HG02571 (cell line): ENCODE results near the gene RTRAF.

ENCODE experiments used
- ATAC-seq: cut with Tn5 transposase; IDR thresholded peaks from one replicate; pipeline ENCODE4 v1.9.1; 2021; ENCODE audit warnings: mild to moderate bottlenecking, moderate library complexity; ENCODE audit not compliant: unreplicated experiment

RTRAF gene

DNA sequence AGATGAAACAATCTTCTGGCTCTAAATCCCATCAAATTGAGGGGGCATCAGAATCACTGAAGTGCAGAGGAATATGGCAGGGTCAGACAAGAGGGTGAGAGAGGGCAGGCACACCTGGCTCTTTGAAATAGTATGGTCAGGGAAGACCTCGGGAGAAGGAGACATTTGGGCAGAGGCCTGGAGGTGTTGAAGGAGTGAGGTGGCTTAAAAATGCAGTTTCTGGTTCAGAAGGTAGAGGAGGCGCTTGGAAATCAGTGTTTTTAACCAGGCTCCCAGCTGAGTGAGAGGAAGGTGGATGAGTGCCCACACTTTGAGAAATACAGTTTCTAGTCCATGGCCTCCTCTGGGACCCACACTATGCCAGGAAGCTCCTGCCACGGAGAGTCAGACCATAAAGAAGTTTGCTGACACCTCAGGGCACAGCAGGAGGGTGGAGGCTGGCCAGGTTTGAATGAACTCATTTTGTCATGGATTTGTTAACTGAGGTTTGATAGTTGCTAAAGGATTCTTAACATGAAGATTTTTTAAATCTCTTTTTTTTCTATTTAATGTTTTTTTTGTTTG is 59.4 kb downstream of the RTRAF start:
- ATAC-seq: no peak

- ATAC-seq: no peak
Measured at GRCh38 chr14:52049271-52049670, 59.9 kb downstream of the RTRAF start.

- ATAC-seq: no peak
Measured at GRCh38 chr14:52049721-52050588, 60.6 kb downstream of the RTRAF start.

DNA sequence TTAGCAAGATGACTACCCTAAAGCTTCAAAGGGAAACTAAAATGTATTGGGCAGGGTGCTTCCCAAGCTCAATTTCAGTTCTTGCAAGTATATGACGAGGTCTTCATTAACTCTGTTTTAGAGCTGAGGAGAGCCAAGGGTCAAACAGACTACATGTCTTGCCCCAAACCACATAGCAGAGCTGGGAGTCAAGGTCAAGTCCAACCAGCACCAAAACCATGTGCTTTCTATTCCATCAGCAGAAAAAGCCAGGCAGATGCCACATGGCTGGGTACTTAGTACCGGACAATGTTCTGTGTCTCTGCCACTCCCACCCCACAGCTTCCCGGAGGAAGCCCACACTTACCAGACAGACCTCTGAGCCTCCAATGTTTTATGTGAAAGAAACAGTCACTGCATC is 61.9 kb downstream of the RTRAF start:
- ATAC-seq: no peak

DNA sequence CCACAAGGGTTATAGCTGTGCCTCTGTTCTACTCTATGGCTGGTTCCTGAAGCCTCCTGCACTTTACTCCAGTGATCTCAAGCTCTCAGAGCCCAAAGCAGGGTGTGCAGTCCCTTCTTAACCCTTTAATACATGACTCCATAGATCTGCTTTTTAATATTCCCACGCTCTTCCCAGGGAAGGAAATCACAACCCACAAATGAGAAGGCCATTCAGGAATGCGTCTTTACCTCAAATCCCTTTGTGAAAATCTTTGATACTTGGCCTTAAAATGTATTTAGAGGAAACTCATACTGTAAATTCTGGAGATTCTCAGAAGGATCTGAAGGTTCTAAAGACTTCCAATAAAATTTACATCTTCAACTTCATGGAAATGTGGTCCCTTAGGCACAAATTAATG is 62.5 kb downstream of the RTRAF start:
- ATAC-seq: no peak

DNA sequence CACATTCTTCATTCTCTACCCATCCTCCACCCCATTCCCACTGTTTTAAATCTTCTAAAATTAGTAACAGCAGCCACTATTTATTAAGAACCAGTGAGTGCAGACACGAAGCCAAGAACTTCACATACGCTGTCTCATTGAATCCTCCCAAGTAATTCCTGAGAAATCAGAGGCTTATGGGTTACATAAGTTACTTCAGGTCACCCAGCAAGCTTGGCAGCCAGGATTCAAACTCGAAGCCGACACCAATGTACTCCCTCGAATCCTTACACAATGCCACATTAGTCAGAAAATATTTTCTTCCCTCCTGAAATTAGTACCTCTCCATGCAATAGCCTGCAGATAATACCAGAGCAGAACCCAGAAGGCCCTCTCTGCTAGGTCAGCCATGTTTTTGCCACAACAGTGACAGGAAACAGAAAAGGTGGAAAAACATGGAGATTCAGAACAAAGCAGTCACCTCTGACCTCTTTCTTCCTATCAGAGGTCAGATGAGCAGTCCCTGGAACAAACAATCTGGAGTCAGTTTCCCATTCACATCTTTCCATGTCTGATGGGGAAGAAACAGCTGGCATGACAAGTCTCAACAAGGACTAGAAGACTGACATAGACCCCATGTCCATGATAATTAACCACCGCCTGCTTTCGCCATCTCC is 63.1 kb downstream of the RTRAF start:
- no peak for ATAC-seq

- ATAC-seq: no peak
Measured at GRCh38 chr14:52053044-52053443, 63.7 kb downstream of the RTRAF start.

- no peak for ATAC-seq
Measured at GRCh38 chr14:52054678-52055077, 65.3 kb downstream of the RTRAF start.

DNA sequence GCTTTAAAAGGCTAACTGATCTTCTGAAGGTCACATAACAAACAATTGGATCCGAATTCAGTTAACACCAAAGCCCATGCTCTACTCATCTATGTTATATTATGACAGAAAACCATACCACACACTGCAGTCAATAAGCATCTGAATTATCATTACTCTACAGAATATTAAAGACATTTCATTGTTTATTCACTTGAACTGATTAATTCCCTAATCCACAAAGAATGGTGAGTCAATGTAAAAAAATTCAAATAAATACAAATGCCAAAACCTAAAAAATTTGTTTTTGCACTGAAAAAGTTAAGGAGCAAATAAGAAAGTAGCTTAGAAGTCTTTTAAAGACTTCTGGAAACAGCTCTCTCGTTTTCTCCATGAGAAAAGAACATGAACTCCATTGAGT is 65.8 kb downstream of the RTRAF start:
- ATAC-seq: no peak

GRCh38 chr14:52058341-52058740 is 69.0 kb downstream of the RTRAF start:
- ATAC-seq: no peak

DNA sequence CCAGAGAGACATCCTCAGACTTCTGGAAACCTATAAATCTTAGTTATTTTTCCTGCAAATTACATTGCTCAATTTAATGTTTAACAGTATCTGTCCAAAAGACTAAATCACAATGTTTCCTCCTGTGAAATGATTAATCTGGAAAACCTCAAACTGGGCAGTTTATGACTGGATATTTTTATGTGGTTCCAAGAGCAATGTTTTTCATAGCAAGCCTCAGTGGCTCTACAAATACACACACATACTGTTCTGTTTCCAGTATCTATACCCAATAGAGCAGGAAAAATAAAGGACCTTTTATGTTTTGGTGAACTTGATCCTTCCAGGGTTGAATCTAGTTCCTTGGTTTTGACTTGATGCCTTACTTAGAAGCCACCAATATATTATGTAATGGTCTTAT is 70.3 kb downstream of the RTRAF start:
- ATAC-seq: no peak

DNA sequence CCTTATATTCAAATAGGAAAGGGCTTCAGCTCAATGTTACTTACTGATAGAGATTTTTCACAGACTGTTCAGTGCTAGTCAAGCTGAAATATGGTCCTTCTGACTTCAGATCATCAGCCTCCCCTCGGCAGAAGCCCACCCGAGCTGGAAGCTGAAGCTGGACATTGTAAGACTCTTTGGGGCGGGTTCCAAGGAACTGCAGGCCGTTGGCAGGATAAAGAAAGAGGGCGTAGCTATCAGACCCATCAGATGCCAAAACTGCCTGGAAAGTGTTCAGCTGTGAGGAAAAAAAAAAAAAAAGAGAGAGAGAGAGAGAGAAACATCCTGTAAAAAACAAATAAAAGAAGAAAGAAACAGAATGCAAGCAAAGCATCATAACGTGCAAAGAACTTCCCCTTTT is 70.7 kb downstream of the RTRAF start:
- no peak for ATAC-seq
